Neural crest cell (in vitro differentiated cells): Measurements from ENCODE around the gene SH3PXD2B. TPM values are rescaled to one million over a fixed set of nuclear protein-coding genes. Genes with fewer than 3 reads are reported as not detected.
"Not testable (repeated sequence)": the region's sequence is repeated elsewhere in the genome, so short reads cannot be mapped to it uniquely, and the experiment has no call there.

Source experiments
- DNase-seq: peaks from one replicate; pipeline ENCODE4 v3.0.0; 2021; ENCODE audit warnings: low read depth, mixed read lengths, low spot score
- H3K27ac Mint-ChIP-seq: one replicate; pipeline ENCODE4 v1.8.0; 2021; ENCODE audit warnings: mild to moderate bottlenecking, mixed read lengths; ENCODE audit not compliant: unreplicated experiment
- H3K27me3 Mint-ChIP-seq: 2 replicates; pipeline ENCODE4 v1.8.0; 2021; ENCODE audit warnings: low read depth, mild to moderate bottlenecking, mixed read lengths
- H3K36me3 Mint-ChIP-seq: 2 replicates; pipeline ENCODE4 v1.8.0; 2021; ENCODE audit warnings: low read depth, mild to moderate bottlenecking, mixed read lengths
- H3K4me1 Mint-ChIP-seq: 2 replicates; pipeline ENCODE4 v1.8.0; 2021; ENCODE audit warnings: mixed read lengths
- H3K4me3 Mint-ChIP-seq: one replicate; pipeline ENCODE4 v1.8.0; 2021; ENCODE audit warnings: mild to moderate bottlenecking, mixed read lengths
- H3K9me3 Mint-ChIP-seq: 2 replicates; pipeline ENCODE4 v1.8.0; 2021; ENCODE audit warnings: mixed read lengths
- CTCF ChIP-seq: fragments of 200-600 bp; sonication (generic); conservative IDR thresholded peaks from 2 replicates; pipeline ENCODE4 v1.5.0; 2021; ENCODE audit warnings: antibody characterized with exemption, mild to moderate bottlenecking
- total RNA-seq: library from RNA; stranded (reverse); gene quantifications from 2 replicates; pipeline ENCODE4 v1.2.1, GENCODE V29; 2021

SH3PXD2B gene
- total RNA-seq, 1 donor from 2014 or later = 86.1 TPM

- no peaks in the 10 kb centered on the region for H3K9me3 Mint-ChIP-seq
- DNase-seq = no peak
- no peaks in the 10 kb centered on the region for H3K27me3 Mint-ChIP-seq
- no peak overlapping the region for H3K4me3 Mint-ChIP-seq
- peaks cover 23% of the 10 kb centered on the region for H3K36me3 Mint-ChIP-seq
- no peak for TF ChIP-seq CTCF
- H3K4me1 Mint-ChIP-seq = peaks cover 3% of the 10 kb centered on the region
- peak overlapping the region; percentile 75 for H3K27ac Mint-ChIP-seq
These were observed 118.1 kb downstream of the SH3PXD2B start for GRCh38 chr5:172336264-172336663.

- no peaks in the 10 kb centered on the region for H3K9me3 Mint-ChIP-seq
These were observed 118.6 kb downstream of the SH3PXD2B start for GRCh38 chr5:172335721-172336120.

GRCh38 chr5:172334641-172335040 is 119.7 kb downstream of the SH3PXD2B start:
- no peaks in the 10 kb centered on the region for H3K9me3 Mint-ChIP-seq
- H3K36me3 Mint-ChIP-seq = peaks cover 13% of the 10 kb centered on the region
- peaks cover 3% of the 10 kb centered on the region for H3K4me1 Mint-ChIP-seq
- H3K4me3 Mint-ChIP-seq = no peak overlapping the region
- no peaks in the 10 kb centered on the region for H3K27me3 Mint-ChIP-seq
- no peak for DNase-seq
- peak overlapping the region; percentile 29 for H3K27ac Mint-ChIP-seq
- TF ChIP-seq CTCF = no peak

More at GRCh38 chr5:172335721-172336120, 118.6 kb downstream of the SH3PXD2B start:
- TF ChIP-seq CTCF = no peak
- no peaks in the 10 kb centered on the region for H3K27me3 Mint-ChIP-seq
- H3K4me3 Mint-ChIP-seq = no peak overlapping the region
- peaks cover 3% of the 10 kb centered on the region for H3K4me1 Mint-ChIP-seq
- peak overlapping the region; percentile 75 for H3K27ac Mint-ChIP-seq
- DNase-seq = no peak
- H3K36me3 Mint-ChIP-seq = peaks cover 20% of the 10 kb centered on the region

- Mint-ChIP-seq H3K4me3 (no peak overlapping the region), H3K4me1 (peaks cover 3% of the 10 kb centered on the region), H3K9me3 (no peaks in the 10 kb centered on the region), H3K27ac (peak overlapping the region; percentile 29), H3K36me3 (peaks cover 13% of the 10 kb centered on the region), H3K27me3 (no peaks in the 10 kb centered on the region)
- TF ChIP-seq CTCF = no peak
- DNase-seq = no peak
These were observed 120.1 kb downstream of the SH3PXD2B start for GRCh38 chr5:172334196-172334595.

GRCh38 chr5:172326901-172327300 is 127.4 kb downstream of the SH3PXD2B start:
- not testable (repeated sequence) for H3K4me1 Mint-ChIP-seq, H3K4me3 Mint-ChIP-seq, H3K27ac Mint-ChIP-seq, H3K36me3 Mint-ChIP-seq, H3K27me3 Mint-ChIP-seq, H3K9me3 Mint-ChIP-seq, DNase-seq

GRCh38 chr5:172325452-172325851 is 128.9 kb downstream of the SH3PXD2B start:
- Mint-ChIP-seq H3K4me1 (no peaks in the 10 kb centered on the region), H3K9me3 (peaks cover 2% of the 10 kb centered on the region), H3K27me3 (no peaks in the 10 kb centered on the region), H3K36me3 (no peaks in the 10 kb centered on the region), H3K27ac (no peak overlapping the region), H3K4me3 (no peak overlapping the region)
- no peak for DNase-seq
- no peak for TF ChIP-seq CTCF
